ENCODE results near the gene NAGK.

The NAGK gene

GRCh38 chr2:71108091-71108490 lies 39.6 kb downstream of the NAGK start:
- DNase-seq (ENCODE audit: low read depth in 2 of 2): no peak

GRCh38 chr2:71113843-71114242 lies 45.4 kb downstream of the NAGK start:
- no peak for DNase-seq (ENCODE audit: low read depth in 2 of 2)

- no peak for DNase-seq (ENCODE audit: low read depth in 2 of 2)
These were observed 48.6 kb downstream of the NAGK start for GRCh38 chr2:71117063-71117462.

GRCh38 chr2:71120195-71120594 lies 51.7 kb downstream of the NAGK start:
- no peak for DNase-seq (ENCODE audit: low read depth in 2 of 2)

- DNase-seq (ENCODE audit: low read depth in 2 of 2): no peak
These were observed 53.0 kb downstream of the NAGK start for GRCh38 chr2:71121479-71121878.

- no peak for DNase-seq (ENCODE audit: low read depth in 2 of 2)
These were observed 54.2 kb downstream of the NAGK start for GRCh38 chr2:71122387-71123298.

- no peak for DNase-seq (ENCODE audit: low read depth in 2 of 2)
These were observed 57.3 kb downstream of the NAGK start for GRCh38 chr2:71125506-71126294.

GRCh38 chr2:71126957-71127356 lies 58.5 kb downstream of the NAGK start:
- DNase-seq (ENCODE audit: low read depth in 2 of 2): no peak
